Tibial nerve (tissue), 4 donors: ENCODE results near the gene ZP1. TPM values are rescaled to one million over a fixed set of nuclear protein-coding genes. Genes with fewer than 3 reads are reported as not detected.

Experiments used
- DNase-seq, 2 donors: peaks; one replicate each; pipeline ENCODE4 v3.0.0-alpha.2; 2019; ENCODE audit warnings: low spot score in 2 of 2
- H3K27ac ChIP-seq, 4 donors: fragments of 200-600 bp; sonication (generic) in 3 of 4; one replicate each; pipeline ENCODE4 v1.5.1; 2017 to 2019; ENCODE audit warnings: mild to moderate bottlenecking in 1 of 4
- H3K27me3 ChIP-seq, 2 donors: fragments of 200-600 bp; sonication (generic) in 1 of 2; one replicate each; pipeline versions ENCODE4 v1.5.1 to v1.6.0; 2017 to 2019
- H3K36me3 ChIP-seq, 3 donors: fragments of 200-600 bp; sonication (generic); one replicate each; pipeline ENCODE4 v1.5.1; 2018 to 2019
- H3K4me1 ChIP-seq, 4 donors: fragments of 200-600 bp; sonication (generic) in 3 of 4; one replicate each; pipeline ENCODE4 v1.5.1; 2017 to 2019
- H3K4me3 ChIP-seq, 4 donors: fragments of 200-600 bp; sonication (generic) in 3 of 4; one replicate each; pipeline ENCODE4 v1.5.1; 2017 to 2019; ENCODE audit warnings: mild to moderate bottlenecking in 1 of 4, moderate library complexity in 1 of 4
- H3K9me3 ChIP-seq, 4 donors: fragments of 200-600 bp; sonication (generic) in 3 of 4; one replicate each; pipeline ENCODE4 v1.5.1; 2017 to 2019
- EP300 ChIP-seq, 2 donors: sonication (generic); formaldehyde crosslinking; IDR thresholded peaks; one replicate each; pipeline ENCODE4 v1.6.1; 2017; ENCODE audit warnings: antibody characterized with exemption in 2 of 2, mild to moderate bottlenecking in 1 of 2
- POLR2A ChIP-seq, 2 donors: fragments of 450-650 bp; IDR thresholded peaks; one replicate each; pipeline ENCODE4 v1.6.1; 2017; ENCODE audit warnings: antibody characterized with exemption in 2 of 2, mild to moderate bottlenecking in 2 of 2, moderate library complexity in 2 of 2
- WGBS, 2 donors: methylation state at CpG; one replicate each; pipeline ENCODE4 v1.1.5; 2018; 5-methylcytosine and 5-hydroxymethylcytosine counted together
- total RNA-seq, 4 donors: library from RNA; depleted of rRNA; stranded (reverse); fragments of >200 nt; gene quantifications; one replicate each; pipeline ENCODE4 v1.1.0, GENCODE V29; 2016
- TF ChIP-seq, protein P1 (sequence below), 5 experiments: fragments of 200-600 bp in 3 of 5; fragments of 450-650 bp in 2 of 5; sonication (generic) in 3 of 5; IDR thresholded peaks; one replicate each; pipeline ENCODE4 v1.5.1; 2016 to 2019; ENCODE audit warnings: antibody characterized with exemption in 5 of 5, mild to moderate bottlenecking in 3 of 5, moderate library complexity in 2 of 5

Gene ZP1
- total RNA-seq, 4 donors from 2014 or later, result not detected

DNA sequence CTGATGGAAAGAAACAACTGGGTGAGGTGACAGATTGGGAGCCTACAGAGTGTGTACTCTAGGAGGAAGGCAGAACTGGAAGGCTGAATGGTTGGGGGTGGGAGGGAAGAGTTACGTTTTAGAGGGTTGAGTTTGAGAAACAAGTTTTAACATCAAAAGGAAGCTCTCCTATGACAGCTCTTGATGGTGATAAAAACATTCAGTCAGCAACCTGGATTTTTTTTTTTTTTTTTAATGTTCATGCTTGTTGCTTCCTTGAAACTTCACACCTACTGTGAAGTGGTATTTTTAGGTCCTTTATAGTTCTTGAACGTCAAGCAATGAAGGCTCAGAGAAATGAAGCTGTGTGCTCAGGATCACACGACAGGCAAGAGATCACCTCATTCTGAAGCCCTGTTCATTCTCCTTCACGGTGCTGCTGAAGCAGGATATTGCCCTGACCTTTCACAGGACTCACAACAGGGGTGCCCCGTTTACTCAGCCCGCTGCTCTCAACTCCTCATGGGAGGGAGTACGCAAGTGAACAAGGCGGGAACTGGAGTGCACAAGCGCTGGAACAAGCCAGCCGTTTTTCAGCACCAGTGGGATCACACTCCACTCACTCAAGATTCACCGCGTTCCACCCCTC, 45.0 kb downstream of the ZP1 start:
- H3K27ac ChIP-seq, result peak overlapping the region in 2 of 4 donors; percentile 98 to 99
- H3K36me3 ChIP-seq, result no peaks in the 10 kb centered on the region
- no peak for DNase-seq
- no peak overlapping the region for H3K4me3 ChIP-seq
- WGBS, 2 donors, result 63 to 68% methylated on average over 12 of the region's 12 CpGs
- H3K27me3 ChIP-seq, result no peaks in the 10 kb centered on the region
- H3K9me3 ChIP-seq, result no peaks in the 10 kb centered on the region
- TF ChIP-seq EP300 (IDR thresholded peaks at IDR 0.05), result no peak
- TF ChIP-seq, protein P1, sequence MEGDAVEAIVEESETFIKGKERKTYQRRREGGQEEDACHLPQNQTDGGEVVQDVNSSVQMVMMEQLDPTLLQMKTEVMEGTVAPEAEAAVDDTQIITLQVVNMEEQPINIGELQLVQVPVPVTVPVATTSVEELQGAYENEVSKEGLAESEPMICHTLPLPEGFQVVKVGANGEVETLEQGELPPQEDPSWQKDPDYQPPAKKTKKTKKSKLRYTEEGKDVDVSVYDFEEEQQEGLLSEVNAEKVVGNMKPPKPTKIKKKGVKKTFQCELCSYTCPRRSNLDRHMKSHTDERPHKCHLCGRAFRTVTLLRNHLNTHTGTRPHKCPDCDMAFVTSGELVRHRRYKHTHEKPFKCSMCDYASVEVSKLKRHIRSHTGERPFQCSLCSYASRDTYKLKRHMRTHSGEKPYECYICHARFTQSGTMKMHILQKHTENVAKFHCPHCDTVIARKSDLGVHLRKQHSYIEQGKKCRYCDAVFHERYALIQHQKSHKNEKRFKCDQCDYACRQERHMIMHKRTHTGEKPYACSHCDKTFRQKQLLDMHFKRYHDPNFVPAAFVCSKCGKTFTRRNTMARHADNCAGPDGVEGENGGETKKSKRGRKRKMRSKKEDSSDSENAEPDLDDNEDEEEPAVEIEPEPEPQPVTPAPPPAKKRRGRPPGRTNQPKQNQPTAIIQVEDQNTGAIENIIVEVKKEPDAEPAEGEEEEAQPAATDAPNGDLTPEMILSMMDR (IDR thresholded peaks at IDR 0.05), result no peak
- no peak for TF ChIP-seq POLR2A (IDR thresholded peaks at IDR 0.05)
- peaks cover 0 to 43% (median 23%) of the 10 kb centered on the region in 4 donors for H3K4me1 ChIP-seq

DNA sequence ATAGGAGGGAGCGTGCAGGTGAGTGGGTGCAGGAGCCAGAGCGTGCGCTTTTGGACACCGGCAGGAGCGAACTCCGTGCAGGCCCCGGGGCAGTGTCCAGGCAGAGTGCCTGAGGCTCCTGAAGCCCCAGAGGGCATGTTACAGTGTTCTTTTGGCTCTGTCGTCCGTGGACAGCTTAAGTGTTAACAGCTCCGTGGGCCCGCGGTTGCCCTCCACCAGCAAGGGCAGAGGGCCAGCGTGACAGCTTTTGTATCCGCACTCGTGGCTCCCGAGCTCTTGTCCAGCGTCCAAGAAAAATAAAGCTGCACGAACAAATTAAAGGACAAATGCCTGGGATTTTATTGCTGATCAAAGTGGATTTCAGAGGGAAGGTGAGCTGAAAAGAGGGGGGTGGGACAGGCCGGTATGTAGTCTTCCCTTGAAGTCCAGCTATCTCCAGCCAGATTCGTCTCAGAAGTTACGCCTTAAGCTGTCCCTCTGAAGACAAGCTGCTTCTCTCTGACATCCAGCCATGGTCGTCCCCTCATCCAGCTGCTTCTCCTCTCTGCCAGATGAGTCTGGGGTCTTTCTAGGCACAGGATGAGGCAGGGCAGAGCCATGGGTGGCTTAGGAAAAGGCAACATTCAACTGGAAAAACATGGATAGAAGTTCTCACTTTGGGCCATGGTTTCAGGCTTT, 45.6 kb downstream of the ZP1 start:
- peak overlapping the region; percentile 73 to 99 (median 92) for H3K27ac ChIP-seq
- peaks cover 0 to 3% (median 0%) of the 10 kb centered on the region in 3 donors for H3K36me3 ChIP-seq
- peak overlapping the region in 2 of 4 donors; percentile 69 to 94 for H3K4me3 ChIP-seq
- no peaks in the 10 kb centered on the region for H3K27me3 ChIP-seq
- H3K4me1 ChIP-seq, result peaks cover 0 to 44% (median 23%) of the 10 kb centered on the region in 4 donors
- 43 to 56% methylated on average over 22 of the region's 22 CpGs for WGBS, 2 donors
- no peak for DNase-seq
- TF ChIP-seq EP300 (IDR thresholded peaks at IDR 0.05) (no peak), POLR2A (IDR thresholded peaks at IDR 0.05) (no peak)
- TF ChIP-seq, protein P1 (IDR thresholded peaks at IDR 0.05), result no peak
- H3K9me3 ChIP-seq, result no peaks in the 10 kb centered on the region

DNA sequence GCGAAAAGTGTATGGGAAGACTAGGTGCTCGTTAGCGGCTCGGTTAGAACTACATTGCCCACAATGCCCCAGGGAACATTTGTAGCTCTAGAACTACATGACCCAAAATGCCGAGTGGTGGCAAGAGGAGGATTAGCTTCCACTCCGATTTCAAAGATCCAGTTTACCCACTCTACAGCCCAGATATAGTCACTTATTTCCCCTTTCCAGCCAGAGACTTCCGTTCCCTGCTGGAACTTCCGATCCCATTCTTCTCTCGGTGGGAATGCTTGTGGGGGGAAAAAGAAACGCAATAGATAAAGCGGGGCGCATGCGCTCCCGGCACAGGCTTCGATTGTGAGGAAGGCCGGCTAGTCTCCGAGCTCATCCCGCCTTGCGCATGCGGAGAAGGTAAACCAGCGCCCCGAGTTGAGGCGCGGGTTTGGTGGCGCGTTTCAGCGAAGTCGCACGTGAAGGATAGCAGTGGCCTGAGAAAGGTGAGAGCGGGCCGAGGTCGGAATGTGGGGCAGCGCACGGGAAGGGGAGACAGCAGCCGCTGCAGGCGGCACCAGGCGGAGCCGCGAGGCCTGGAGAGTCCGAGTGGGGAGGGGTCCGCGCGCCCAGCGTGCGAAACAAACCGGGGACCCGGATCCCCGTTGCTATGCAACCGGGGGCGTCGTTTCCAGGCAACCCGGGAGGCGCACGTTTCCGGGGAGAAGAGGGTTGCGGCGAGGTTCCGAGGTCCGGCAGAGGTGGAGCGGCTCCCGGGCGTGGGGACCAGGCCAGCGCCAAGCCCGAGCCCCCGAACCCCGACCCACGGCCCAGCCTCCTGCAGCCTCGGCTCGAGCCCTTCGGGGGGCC, 46.7 kb downstream of the ZP1 start, which contains the start of gene TMEM109:
Gene TMEM109, plus strand, starts transcription at position 366 of the 840 bp plus-strand sequence. CDS start 5,536 bp downstream, outside the sequence.
- H3K27me3 ChIP-seq, result no peaks in the 10 kb centered on the region
- peak within 1 kb of the TSS; percentile 73 to 99 (median 92) for H3K27ac ChIP-seq
- H3K9me3 ChIP-seq, result no peaks in the 10 kb centered on the region
- H3K4me3 ChIP-seq, result peak within 1 kb of the TSS; percentile 69 to 94 (median 72)
- WGBS, 2 donors, result 0 to 1% methylated on average over 51 to 54 of the region's 70 CpGs
- peak in 1 of 2 donors; percentile 68 for TF ChIP-seq POLR2A (IDR thresholded peaks at IDR 0.05)
- TF ChIP-seq, protein P1 (IDR thresholded peaks at IDR 0.05), result peak in 1 of 5 experiments; percentile 49
- peak; percentile 43 to 86 for TF ChIP-seq EP300 (IDR thresholded peaks at IDR 0.05)
- H3K36me3 ChIP-seq, result peaks cover 0 to 5% (median 0%) of the 10 kb centered on the region in 3 donors
- H3K4me1 ChIP-seq, result peaks cover 0 to 55% (median 27%) of the 10 kb centered on the region in 4 donors
- peak; percentile 73 to 85 for DNase-seq

DNA sequence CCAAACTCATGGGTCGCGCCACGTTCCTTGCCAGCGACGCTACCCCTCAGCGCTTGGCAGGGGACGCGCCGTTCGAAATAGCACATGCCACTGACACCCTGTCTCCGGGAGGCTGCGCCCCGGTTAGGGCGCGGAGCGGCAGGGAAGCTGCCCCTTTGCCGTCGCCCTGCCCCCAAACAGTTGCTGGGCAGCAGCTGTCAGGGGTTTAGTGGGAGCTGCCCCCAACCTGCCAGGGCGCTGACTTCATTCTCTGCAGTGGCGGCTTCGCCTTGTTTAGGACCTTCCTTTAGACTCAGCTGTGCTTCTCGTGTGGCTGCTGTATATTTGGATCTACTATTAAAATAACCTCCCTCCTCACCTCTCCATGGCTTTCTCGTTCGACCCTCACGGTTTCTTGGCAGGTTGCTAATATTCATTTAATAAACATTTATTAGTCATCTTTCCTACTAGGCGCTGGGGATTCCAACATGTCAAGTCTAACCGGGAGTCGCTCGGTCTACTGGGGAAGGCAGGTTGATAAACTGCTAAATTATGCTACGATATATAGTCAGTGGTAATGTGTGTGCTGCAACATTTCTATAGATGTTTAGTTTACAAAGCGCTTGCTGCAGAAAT, 47.4 kb downstream of the ZP1 start:
- no peak for TF ChIP-seq POLR2A (IDR thresholded peaks at IDR 0.05)
- TF ChIP-seq, protein P1 (IDR thresholded peaks at IDR 0.05), result no peak
- TF ChIP-seq EP300 (IDR thresholded peaks at IDR 0.05), result no peak
- H3K4me1 ChIP-seq, result peaks cover 0 to 62% (median 34%) of the 10 kb centered on the region in 4 donors
- WGBS, 2 donors, result 0 to 1% methylated on average over 15 to 18 of the region's 31 CpGs
- no peaks in the 10 kb centered on the region for H3K9me3 ChIP-seq
- peak overlapping the region; percentile 69 to 94 (median 72) for H3K4me3 ChIP-seq
- H3K36me3 ChIP-seq, result peaks cover 0 to 10% (median under 1%) of the 10 kb centered on the region in 3 donors
- H3K27ac ChIP-seq, result peak overlapping the region; percentile 73 to 99 (median 92)
- no peak for DNase-seq
- H3K27me3 ChIP-seq, result no peaks in the 10 kb centered on the region
